Testis (tissue), 3 donors: ENCODE data around the gene DNM3. TPM values are rescaled to one million over a fixed set of nuclear protein-coding genes. Genes with fewer than 3 reads are reported as not detected.

ENCODE experiments used
- DNase-seq: peaks from one replicate; pipeline ENCODE4 v3.0.0-alpha.2; 2019
- H3K27ac ChIP-seq, 2 donors: fragments of 200-600 bp; sonication (generic); one replicate each; pipeline ENCODE4 v1.5.1; 2019
- H3K27me3 ChIP-seq: fragments of 200-600 bp; sonication (generic); one replicate; pipeline ENCODE4 v1.5.1; 2019
- H3K36me3 ChIP-seq: fragments of 200-600 bp; sonication (generic); one replicate; pipeline ENCODE4 v1.5.1; 2017; ENCODE audit warnings: low read depth; ENCODE audit errors: missing control alignments
- H3K4me1 ChIP-seq: fragments of 200-600 bp; sonication (generic); one replicate; pipeline ENCODE4 v1.5.1; 2019
- H3K4me3 ChIP-seq, 2 donors: fragments of 200-600 bp; sonication (generic); one replicate each; pipeline ENCODE4 v1.5.1; 2017 to 2019
- H3K9me3 ChIP-seq: fragments of 200-600 bp; sonication (generic); one replicate; pipeline ENCODE4 v1.5.1; 2017
- POLR2A ChIP-seq: fragments of 450-650 bp; IDR thresholded peaks from one replicate; pipeline ENCODE4 v1.6.1; 2017; ENCODE audit warnings: antibody characterized with exemption, mild to moderate bottlenecking, moderate library complexity
- WGBS, 2 donors: methylation state at CpG; one replicate each; pipeline ENCODE4 v1.1.5; 2018; 5-methylcytosine and 5-hydroxymethylcytosine counted together
- intact Hi-C: fragments of 100-400 bp; cut with DNase I; formaldehyde crosslinking; loops from one replicate; pipeline ENCODE4 v1.15.1; 2023; ENCODE audit warnings: low total_unique reads
- polyA plus RNA-seq: library from polyadenylated mRNA; stranded (reverse); fragments of 350-450 nt; fragmentation: Illumina TruSeq; extraction: RNeasy Lipid Tissue Mini Kit (QIAGEN cat#74804); gene quantifications from one replicate; pipeline ENCODE4 v1.2.3, GENCODE V29; 2014; ENCODE audit warnings: low read depth, low replicate concordance; ENCODE audit not compliant: insufficient read depth
- total RNA-seq, 2 donors: library from RNA; depleted of rRNA; stranded (reverse); fragments of >200 nt; gene quantifications; one replicate each; pipeline ENCODE4 v1.2.3, GENCODE V29; 2016
- TF ChIP-seq, protein P1 (sequence below), 3 experiments: fragments of 450-650 bp in 2 of 3; fragments of 200-600 bp in 1 of 3; sonication (generic) in 1 of 3; IDR thresholded peaks; one replicate each; pipeline ENCODE4 v1.5.1; 2016 to 2019; ENCODE audit warnings: antibody characterized with exemption in 3 of 3, mild to moderate bottlenecking in 2 of 3, moderate library complexity in 1 of 3

The DNM3 gene
- total and polyA plus RNA-seq, 3 donors from 2014 or later: 4.9 to 10.2 (median 8.4) TPM

DNA sequence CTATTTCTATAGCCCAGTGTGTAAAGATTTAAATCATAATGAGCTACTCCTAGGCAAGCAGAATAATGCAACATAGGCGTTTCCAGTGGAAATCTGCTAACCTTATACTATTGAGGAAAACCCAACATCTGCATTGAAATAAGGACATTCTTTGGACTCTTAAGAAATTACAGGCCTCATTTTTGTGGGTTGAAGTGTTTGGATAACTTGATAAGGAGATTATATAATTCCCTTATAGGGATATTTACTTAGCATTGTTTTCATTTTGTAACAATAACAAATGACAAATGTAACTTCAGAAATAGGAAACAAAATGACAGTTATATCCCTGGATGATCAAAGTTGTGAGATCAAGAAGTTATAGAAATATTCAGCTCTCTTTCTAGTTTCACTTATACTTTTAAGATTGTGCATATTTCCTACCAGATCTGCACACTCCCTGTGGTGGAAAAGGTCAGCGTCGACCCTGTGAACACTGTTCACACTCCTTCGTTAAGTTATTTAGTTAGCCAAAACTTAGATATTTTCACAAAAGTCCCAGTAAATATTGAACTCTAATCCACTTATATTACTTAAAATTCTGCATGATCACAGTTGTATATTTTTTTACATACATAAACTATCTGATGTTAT lies 294.8 kb downstream of the DNM3 start:
- Histone ChIP-seq H3K36me3 (no peaks in the 10 kb centered on the region), H3K4me1 (no peaks in the 10 kb centered on the region), H3K9me3 (no peaks in the 10 kb centered on the region), H3K27me3 (no peaks in the 10 kb centered on the region), H3K4me3 (no peak overlapping the region), H3K27ac (peak overlapping the region in 1 of 2 donors; percentile 34)
- WGBS, 2 donors: 58 to 61% methylated on average over 4 of the region's 4 CpGs
- DNase-seq: no peak
- TF ChIP-seq POLR2A: no peak
- TF ChIP-seq, protein P1, sequence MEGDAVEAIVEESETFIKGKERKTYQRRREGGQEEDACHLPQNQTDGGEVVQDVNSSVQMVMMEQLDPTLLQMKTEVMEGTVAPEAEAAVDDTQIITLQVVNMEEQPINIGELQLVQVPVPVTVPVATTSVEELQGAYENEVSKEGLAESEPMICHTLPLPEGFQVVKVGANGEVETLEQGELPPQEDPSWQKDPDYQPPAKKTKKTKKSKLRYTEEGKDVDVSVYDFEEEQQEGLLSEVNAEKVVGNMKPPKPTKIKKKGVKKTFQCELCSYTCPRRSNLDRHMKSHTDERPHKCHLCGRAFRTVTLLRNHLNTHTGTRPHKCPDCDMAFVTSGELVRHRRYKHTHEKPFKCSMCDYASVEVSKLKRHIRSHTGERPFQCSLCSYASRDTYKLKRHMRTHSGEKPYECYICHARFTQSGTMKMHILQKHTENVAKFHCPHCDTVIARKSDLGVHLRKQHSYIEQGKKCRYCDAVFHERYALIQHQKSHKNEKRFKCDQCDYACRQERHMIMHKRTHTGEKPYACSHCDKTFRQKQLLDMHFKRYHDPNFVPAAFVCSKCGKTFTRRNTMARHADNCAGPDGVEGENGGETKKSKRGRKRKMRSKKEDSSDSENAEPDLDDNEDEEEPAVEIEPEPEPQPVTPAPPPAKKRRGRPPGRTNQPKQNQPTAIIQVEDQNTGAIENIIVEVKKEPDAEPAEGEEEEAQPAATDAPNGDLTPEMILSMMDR (IDR thresholded peaks at IDR 0.05): no peak
- intact Hi-C loops: no loop called here

- no peak for DNase-seq
- no peak for TF ChIP-seq POLR2A
- TF ChIP-seq, protein P1 (IDR thresholded peaks at IDR 0.05): no peak
- H3K4me3 ChIP-seq: no peak overlapping the region
- H3K27me3 ChIP-seq: no peaks in the 10 kb centered on the region
- intact Hi-C loops: no loop called here
- no peaks in the 10 kb centered on the region for H3K4me1 ChIP-seq
- no peaks in the 10 kb centered on the region for H3K36me3 ChIP-seq
- peak overlapping the region in 1 of 2 donors; percentile 34 for H3K27ac ChIP-seq
- H3K9me3 ChIP-seq: no peaks in the 10 kb centered on the region
- WGBS, 2 donors: 51 to 60% methylated on average over 5 of the region's 5 CpGs
Measured at GRCh38 chr1:172136925-172137324, 295.6 kb downstream of the DNM3 start.

DNA sequence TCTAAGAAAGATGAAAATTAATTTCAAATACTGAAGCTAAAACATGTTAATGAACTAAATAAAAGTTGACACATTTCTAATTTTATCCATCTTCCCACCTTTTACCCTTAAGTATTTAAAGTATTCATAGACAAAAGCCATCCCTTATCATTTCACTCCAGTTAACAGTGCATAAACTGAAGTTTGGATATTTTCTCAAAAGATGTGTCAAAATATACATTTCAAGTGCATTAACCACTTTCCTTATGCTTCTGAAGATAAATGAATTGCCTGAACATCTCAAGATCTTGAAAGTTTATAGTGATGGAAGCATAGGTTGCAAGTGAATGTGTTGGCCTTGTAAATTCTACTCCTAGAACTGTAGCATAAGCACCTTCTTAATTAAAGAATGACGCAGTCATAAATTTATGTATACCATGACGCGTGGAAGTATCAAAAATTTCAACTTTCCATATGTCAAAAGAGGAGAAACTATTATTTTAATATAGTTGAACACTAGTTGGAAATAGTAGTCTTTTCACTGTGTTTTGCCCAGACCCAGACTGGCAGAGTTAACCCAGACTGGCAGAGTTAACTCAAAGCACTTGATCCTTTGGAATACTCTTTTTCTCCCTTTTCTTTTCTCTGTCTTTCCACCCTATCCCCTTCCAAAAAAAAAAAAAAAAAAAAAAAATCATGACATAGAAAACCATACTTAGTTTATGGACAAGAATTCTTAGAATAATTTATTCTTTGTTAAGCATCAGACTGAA lies 296.6 kb downstream of the DNM3 start:
- no peaks in the 10 kb centered on the region for H3K9me3 ChIP-seq
- H3K4me3 ChIP-seq: no peak overlapping the region
- intact Hi-C loops: no loop called here
- H3K4me1 ChIP-seq: no peaks in the 10 kb centered on the region
- no peaks in the 10 kb centered on the region for H3K36me3 ChIP-seq
- WGBS, 2 donors: 88 to 96% methylated on average over 3 of the region's 3 CpGs
- H3K27me3 ChIP-seq: no peaks in the 10 kb centered on the region
- DNase-seq: no peak
- no peak for TF ChIP-seq POLR2A
- TF ChIP-seq, protein P1 (IDR thresholded peaks at IDR 0.05): no peak
- peak overlapping the region in 1 of 2 donors; percentile 87 for H3K27ac ChIP-seq

DNA sequence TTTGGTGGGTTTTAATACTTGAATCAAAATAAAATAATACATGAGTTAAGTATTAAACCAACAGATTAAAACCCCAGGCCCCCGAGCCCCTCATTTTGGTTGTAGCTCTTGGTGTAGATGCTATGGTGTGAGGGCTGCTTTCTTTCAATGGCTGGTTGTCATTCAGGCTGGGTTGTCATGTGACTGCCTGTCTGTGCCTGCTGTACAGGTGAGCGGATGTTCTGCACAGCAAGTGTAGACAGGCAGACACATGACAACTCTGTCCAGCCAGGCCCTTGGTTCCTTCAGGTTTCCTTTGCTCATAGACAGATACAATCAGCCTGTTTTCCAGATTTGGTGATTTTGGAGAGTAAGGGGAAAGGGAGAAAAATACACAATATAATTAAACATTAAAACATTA lies 297.3 kb downstream of the DNM3 start:
- Histone ChIP-seq H3K27ac (peak overlapping the region; percentile 57 to 87), H3K36me3 (no peaks in the 10 kb centered on the region), H3K4me3 (no peak overlapping the region), H3K27me3 (no peaks in the 10 kb centered on the region), H3K4me1 (no peaks in the 10 kb centered on the region), H3K9me3 (no peaks in the 10 kb centered on the region)
- peak; percentile 23 for DNase-seq
- WGBS, 2 donors: 77 to 81% methylated on average over 2 of the region's 2 CpGs
- TF ChIP-seq POLR2A: no peak
- TF ChIP-seq, protein P1 (IDR thresholded peaks at IDR 0.05): no peak
- intact Hi-C loops: no loop called here
